ENCODE measurements around the gene LIN9. TPM values are rescaled to one million over a fixed set of nuclear protein-coding genes. Genes with fewer than 3 reads are reported as not detected.
"Not testable (repeated sequence)": the region's sequence is repeated elsewhere in the genome, so short reads cannot be mapped to it uniquely, and the experiment has no call there.

Gene LIN9
- total RNA-seq, 1 donor = 11.4 TPM

DNA sequence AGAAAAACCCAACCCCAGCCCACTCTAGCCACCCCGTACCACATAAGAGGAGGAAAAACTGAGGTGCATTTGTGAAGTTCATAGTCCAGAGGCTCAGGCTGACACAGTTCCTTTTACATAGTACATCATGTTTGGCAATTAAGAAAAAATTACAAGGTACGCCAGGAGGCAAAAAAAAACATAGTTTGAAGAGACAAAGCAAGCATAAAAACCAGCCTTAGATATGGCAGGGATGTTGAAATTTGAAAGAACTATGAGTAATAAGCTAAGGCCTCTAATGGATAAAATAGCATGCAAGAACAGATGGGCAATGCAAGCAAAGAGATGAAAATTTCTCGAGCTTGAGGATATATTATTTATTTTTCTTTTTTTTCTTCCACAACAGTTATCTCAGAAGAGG is 53.6 kb downstream of the LIN9 start:
- H3K4me3 ChIP-seq (ENCODE audit: low read depth, low read length) = no peak overlapping the region
- TF ChIP-seq, protein P1, sequence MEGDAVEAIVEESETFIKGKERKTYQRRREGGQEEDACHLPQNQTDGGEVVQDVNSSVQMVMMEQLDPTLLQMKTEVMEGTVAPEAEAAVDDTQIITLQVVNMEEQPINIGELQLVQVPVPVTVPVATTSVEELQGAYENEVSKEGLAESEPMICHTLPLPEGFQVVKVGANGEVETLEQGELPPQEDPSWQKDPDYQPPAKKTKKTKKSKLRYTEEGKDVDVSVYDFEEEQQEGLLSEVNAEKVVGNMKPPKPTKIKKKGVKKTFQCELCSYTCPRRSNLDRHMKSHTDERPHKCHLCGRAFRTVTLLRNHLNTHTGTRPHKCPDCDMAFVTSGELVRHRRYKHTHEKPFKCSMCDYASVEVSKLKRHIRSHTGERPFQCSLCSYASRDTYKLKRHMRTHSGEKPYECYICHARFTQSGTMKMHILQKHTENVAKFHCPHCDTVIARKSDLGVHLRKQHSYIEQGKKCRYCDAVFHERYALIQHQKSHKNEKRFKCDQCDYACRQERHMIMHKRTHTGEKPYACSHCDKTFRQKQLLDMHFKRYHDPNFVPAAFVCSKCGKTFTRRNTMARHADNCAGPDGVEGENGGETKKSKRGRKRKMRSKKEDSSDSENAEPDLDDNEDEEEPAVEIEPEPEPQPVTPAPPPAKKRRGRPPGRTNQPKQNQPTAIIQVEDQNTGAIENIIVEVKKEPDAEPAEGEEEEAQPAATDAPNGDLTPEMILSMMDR (IDR thresholded peaks at IDR 0.05; ENCODE audit: insufficient read depth, low read length) = no peak
- peak; percentile 53 for DNase-seq (ENCODE audit: low read depth)

GRCh38 chr1:226253933-226254332 is 55.0 kb downstream of the LIN9 start:
- TF ChIP-seq, protein P1 (IDR thresholded peaks at IDR 0.05; ENCODE audit: insufficient read depth, low read length) = no peak
- no peak overlapping the region for H3K4me3 ChIP-seq (ENCODE audit: low read depth, low read length)
- DNase-seq (ENCODE audit: low read depth) = no peak

- H3K4me3 ChIP-seq (ENCODE audit: low read depth, low read length); DNase-seq (ENCODE audit: low read depth): not testable (repeated sequence)
Measured at GRCh38 chr1:226252841-226253240, 56.1 kb downstream of the LIN9 start.

GRCh38 chr1:226250511-226250910 is 58.5 kb downstream of the LIN9 start:
- TF ChIP-seq, protein P1 (IDR thresholded peaks at IDR 0.05; ENCODE audit: insufficient read depth, low read length) = no peak
- no peak overlapping the region for H3K4me3 ChIP-seq (ENCODE audit: low read depth, low read length)
- no peak for DNase-seq (ENCODE audit: low read depth)

GRCh38 chr1:226248796-226249195 is 60.2 kb downstream of the LIN9 start:
- H3K4me3 ChIP-seq (ENCODE audit: low read depth, low read length) = no peak overlapping the region
- TF ChIP-seq, protein P1 (IDR thresholded peaks at IDR 0.05; ENCODE audit: insufficient read depth, low read length) = no peak
- DNase-seq (ENCODE audit: low read depth) = no peak

- TF ChIP-seq, protein P1 (IDR thresholded peaks at IDR 0.05; ENCODE audit: insufficient read depth, low read length) = no peak
- no peak overlapping the region for H3K4me3 ChIP-seq (ENCODE audit: low read depth, low read length)
- DNase-seq (ENCODE audit: low read depth) = peak; percentile 69
Measured at GRCh38 chr1:226248091-226248490, 60.9 kb downstream of the LIN9 start.

GRCh38 chr1:226239421-226239820 is 69.5 kb downstream of the LIN9 start:
- no peak for DNase-seq (ENCODE audit: low read depth)
- TF ChIP-seq, protein P1 (IDR thresholded peaks at IDR 0.05; ENCODE audit: insufficient read depth, low read length) = no peak
- H3K4me3 ChIP-seq (ENCODE audit: low read depth, low read length) = no peak overlapping the region

All from fibroblast of the aortic adventitia (primary cell).